Measurements from ENCODE around the gene DBX1. TPM values are rescaled to one million over a fixed set of nuclear protein-coding genes. Genes with fewer than 3 reads are reported as not detected.

Gene DBX1
- total RNA-seq, 1 experiment from 2014 or later = 0.15 TPM

DNA sequence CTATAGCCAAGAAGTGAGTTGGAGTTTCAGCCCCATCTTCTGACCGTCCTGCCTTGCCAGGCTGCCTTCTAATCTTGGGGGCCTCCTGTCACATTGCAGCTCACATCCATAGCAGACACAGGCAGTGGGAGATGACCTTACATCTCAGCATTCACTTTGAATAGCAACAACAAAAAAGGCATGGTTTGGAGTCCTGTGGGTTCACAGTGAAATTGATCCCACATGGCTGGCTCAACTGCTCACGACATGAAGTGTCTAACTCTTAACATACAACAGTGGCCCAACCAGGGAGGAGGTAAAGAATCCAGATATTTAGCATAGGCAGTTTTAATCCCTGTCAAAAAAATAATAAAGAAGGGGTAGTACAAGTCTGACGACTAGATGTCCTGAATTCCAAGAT is 38.1 kb downstream of the DBX1 start:
- Histone ChIP-seq H3K4me2 (ENCODE audit: insufficient read depth, insufficient read length, low read length) (no peak overlapping the region), H3K9ac (ENCODE audit: extremely low read depth, insufficient read length, low read length) (no peak overlapping the region), H3K18ac (ENCODE audit: insufficient read length, low read depth, low read length) (no peak overlapping the region), H3K27me3 (ENCODE audit: insufficient read depth, low read length) (no peaks in the 10 kb centered on the region), H4K8ac (replicated peaks; ENCODE audit: insufficient read length, low read depth, low read length) (no peak overlapping the region), H3K56ac (ENCODE audit: insufficient read length, low read depth, low read length) (no peak overlapping the region), H2AK5ac (ENCODE audit: insufficient read length, low read length) (no peak overlapping the region), H3K14ac (ENCODE audit: insufficient read depth, low read length) (no peak overlapping the region), H3K79me1 (ENCODE audit: insufficient read depth, low read depth, low read length, poor library complexity, severe bottlenecking) (no peaks in the 10 kb centered on the region), H3T11ph (ENCODE audit: low read length) (no peak overlapping the region), H2BK15ac (ENCODE audit: low read depth, low read length) (no peak overlapping the region), H2BK5ac (ENCODE audit: insufficient read length, low read length) (no peak overlapping the region), H2BK12ac (ENCODE audit: insufficient read length, low read depth, low read length) (no peak overlapping the region), H3K23me2 (ENCODE audit: insufficient read length, low read depth, low read length, poor library complexity, severe bottlenecking) (no peaks in the 10 kb centered on the region), H4K91ac (ENCODE audit: insufficient read length, low read depth, low read length) (no peak overlapping the region), H2BK20ac (ENCODE audit: low read depth, low read length, poor library complexity, severe bottlenecking) (no peak overlapping the region), H3K9me3 (ENCODE audit: control insufficient read depth, low read depth, low read length) (no peaks in the 10 kb centered on the region), H3K27ac (ENCODE audit: insufficient read length, low read depth, low read length) (no peak overlapping the region), H2BK120ac (ENCODE audit: low read depth, low read length, poor library complexity, severe bottlenecking) (no peak overlapping the region), H2AFZ (ENCODE audit: low read length) (no peak overlapping the region), H3K23ac (ENCODE audit: insufficient read length, low read depth, low read length) (no peak overlapping the region), H3K79me2 (ENCODE audit: insufficient read depth, low read length) (no peaks in the 10 kb centered on the region), H4K5ac (ENCODE audit: insufficient read length, low read depth, low read length) (no peak overlapping the region), H3K4me1 (ENCODE audit: insufficient read depth, low read length) (no peaks in the 10 kb centered on the region), H4K20me1 (ENCODE audit: control insufficient read depth, insufficient read depth, insufficient read length) (no peaks in the 10 kb centered on the region), H3K4ac (ENCODE audit: low read depth, low read length) (no peak overlapping the region)
- TF ChIP-seq, protein P1, sequence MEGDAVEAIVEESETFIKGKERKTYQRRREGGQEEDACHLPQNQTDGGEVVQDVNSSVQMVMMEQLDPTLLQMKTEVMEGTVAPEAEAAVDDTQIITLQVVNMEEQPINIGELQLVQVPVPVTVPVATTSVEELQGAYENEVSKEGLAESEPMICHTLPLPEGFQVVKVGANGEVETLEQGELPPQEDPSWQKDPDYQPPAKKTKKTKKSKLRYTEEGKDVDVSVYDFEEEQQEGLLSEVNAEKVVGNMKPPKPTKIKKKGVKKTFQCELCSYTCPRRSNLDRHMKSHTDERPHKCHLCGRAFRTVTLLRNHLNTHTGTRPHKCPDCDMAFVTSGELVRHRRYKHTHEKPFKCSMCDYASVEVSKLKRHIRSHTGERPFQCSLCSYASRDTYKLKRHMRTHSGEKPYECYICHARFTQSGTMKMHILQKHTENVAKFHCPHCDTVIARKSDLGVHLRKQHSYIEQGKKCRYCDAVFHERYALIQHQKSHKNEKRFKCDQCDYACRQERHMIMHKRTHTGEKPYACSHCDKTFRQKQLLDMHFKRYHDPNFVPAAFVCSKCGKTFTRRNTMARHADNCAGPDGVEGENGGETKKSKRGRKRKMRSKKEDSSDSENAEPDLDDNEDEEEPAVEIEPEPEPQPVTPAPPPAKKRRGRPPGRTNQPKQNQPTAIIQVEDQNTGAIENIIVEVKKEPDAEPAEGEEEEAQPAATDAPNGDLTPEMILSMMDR (conservative IDR thresholded peaks at IDR 0.05) = no peak
- H3K27ac Mint-ChIP-seq = no peak overlapping the region
- peaks cover 0 to 2% of the 10 kb centered on the region in 2 experiments; a peak in 2 of 4 replicates for H3K4me1 Mint-ChIP-seq
- peaks cover 24 to 36% (median 32%) of the 10 kb centered on the region in 3 experiments; a peak in 6 of 7 replicates for H3K36me3 Mint-ChIP-seq (ENCODE audit: insufficient read depth in 1 of 3, low read depth in 3 of 3)
- no peaks in the 10 kb centered on the region for H3K9me3 Mint-ChIP-seq
- no peaks in the 10 kb centered on the region; the same call in 1 of the 2 replicates for H3K27me3 Mint-ChIP-seq (ENCODE audit: low read depth)
- H3K4me3 Mint-ChIP-seq = no peak overlapping the region
- DNase-seq = peak; percentile 18
- no CpG with 5 or more reads among the region's 3 CpGs for WGBS (ENCODE audit: extremely low coverage, insufficient read length, low lambda C conversion rate)
